Kidney epithelial cell (primary cell): Measurements from ENCODE around the gene CALD1. TPM values are rescaled to one million over a fixed set of nuclear protein-coding genes. Genes with fewer than 3 reads are reported as not detected.

Experiments
- DNase-seq: peaks from one replicate; pipeline ENCODE4 v3.0.0-alpha.2; 2010; ENCODE audit warnings: low read depth
- H3K27me3 ChIP-seq: 2 replicates; pipeline ENCODE4 v1.6.0; 2011; ENCODE audit warnings: low read length; ENCODE audit not compliant: control insufficient read depth, insufficient read depth
- H3K36me3 ChIP-seq: 2 replicates; pipeline ENCODE4 v1.5.1; 2011; ENCODE audit warnings: low read length; ENCODE audit not compliant: control insufficient read depth, insufficient read depth
- H3K4me3 ChIP-seq: 2 replicates; pipeline ENCODE4 v1.5.1; 2011; ENCODE audit warnings: low read depth, mild to moderate bottlenecking, control low read depth, low read length
- total RNA-seq: library from RNA; depleted of rRNA; stranded (reverse); fragments of >200 nt; gene quantifications from 2 replicates; pipeline ENCODE4 v1.2.3, GENCODE V29; 2015
- TF ChIP-seq, protein P1 (sequence below): IDR thresholded peaks from 2 replicates; pipeline ENCODE4 v1.5.1; 2011; ENCODE audit warnings: mild to moderate bottlenecking, moderate library complexity, low read length, control low read depth, inconsistent platforms; ENCODE audit not compliant: insufficient read depth, poor library complexity, severe bottlenecking

The CALD1 gene
- total RNA-seq, 1 donor from 2014 or later, result 255 TPM

DNA sequence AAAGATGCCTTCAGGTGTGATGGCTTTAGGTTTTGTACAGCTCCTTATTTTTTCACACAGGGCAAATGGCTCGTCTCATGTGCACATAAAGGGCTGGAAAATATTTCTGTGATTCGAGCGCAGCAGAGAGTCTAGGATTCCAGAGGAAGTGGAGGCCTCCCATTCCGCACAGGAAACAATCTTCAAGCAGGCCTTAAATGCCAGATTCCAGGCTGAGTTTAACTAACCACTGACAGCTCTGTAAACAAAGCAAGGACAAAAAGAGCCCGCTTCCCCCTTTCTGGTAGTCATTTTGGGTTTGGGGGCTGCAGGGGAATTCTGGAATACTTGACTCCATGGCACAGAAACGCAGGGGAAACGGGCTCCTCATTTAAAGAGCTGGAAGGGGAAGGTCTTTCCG, 87.2 kb downstream of the CALD1 start:
- no peaks in the 10 kb centered on the region for H3K27me3 ChIP-seq
- TF ChIP-seq, protein P1, sequence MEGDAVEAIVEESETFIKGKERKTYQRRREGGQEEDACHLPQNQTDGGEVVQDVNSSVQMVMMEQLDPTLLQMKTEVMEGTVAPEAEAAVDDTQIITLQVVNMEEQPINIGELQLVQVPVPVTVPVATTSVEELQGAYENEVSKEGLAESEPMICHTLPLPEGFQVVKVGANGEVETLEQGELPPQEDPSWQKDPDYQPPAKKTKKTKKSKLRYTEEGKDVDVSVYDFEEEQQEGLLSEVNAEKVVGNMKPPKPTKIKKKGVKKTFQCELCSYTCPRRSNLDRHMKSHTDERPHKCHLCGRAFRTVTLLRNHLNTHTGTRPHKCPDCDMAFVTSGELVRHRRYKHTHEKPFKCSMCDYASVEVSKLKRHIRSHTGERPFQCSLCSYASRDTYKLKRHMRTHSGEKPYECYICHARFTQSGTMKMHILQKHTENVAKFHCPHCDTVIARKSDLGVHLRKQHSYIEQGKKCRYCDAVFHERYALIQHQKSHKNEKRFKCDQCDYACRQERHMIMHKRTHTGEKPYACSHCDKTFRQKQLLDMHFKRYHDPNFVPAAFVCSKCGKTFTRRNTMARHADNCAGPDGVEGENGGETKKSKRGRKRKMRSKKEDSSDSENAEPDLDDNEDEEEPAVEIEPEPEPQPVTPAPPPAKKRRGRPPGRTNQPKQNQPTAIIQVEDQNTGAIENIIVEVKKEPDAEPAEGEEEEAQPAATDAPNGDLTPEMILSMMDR, result no peak
- DNase-seq, result no peak
- H3K4me3 ChIP-seq, result no peak overlapping the region
- no peaks in the 10 kb centered on the region for H3K36me3 ChIP-seq

DNA sequence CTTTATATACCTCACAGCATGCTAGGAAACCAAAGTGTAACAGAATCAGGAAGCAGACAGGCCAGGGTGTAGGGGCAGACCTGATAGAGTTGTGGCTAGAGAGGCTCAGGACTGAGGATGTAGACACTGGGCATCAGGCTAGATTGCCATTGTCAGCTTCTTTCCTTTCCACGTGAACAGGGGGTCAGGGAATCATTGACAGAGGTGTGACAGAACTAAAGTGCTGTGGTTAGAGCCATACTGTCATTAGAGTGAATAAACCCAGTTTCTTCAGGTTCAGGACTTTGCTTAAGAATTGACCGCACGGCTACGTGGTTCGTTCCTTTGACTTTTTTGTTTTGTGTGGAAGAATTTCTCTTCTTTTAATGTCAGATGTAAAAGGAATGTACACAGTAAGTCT, 90.7 kb downstream of the CALD1 start:
- TF ChIP-seq, protein P1, result no peak
- H3K27me3 ChIP-seq, result no peaks in the 10 kb centered on the region
- no peak overlapping the region for H3K4me3 ChIP-seq
- H3K36me3 ChIP-seq, result no peaks in the 10 kb centered on the region
- no peak for DNase-seq

DNA sequence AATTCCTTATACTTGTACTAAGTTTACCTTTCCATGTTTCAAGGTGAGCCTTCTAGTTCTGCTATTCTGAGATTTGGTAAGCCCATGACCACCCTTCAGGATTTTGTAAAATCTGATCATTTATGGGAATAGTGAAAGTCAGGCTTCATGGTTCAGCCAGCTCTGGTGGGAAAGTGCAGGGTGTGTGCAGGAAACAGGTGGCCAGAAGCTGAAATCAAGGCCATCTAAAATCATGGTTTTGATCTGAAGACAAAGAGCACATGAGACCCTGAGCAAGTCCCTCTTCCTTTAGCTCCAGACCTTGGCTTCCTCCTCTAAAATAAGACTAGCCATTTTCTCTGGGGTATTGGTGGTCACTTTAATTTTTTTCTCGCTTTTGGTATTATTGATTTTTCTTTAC, 91.3 kb downstream of the CALD1 start:
- no peaks in the 10 kb centered on the region for H3K36me3 ChIP-seq
- H3K4me3 ChIP-seq, result no peak overlapping the region
- TF ChIP-seq, protein P1, result no peak
- no peak for DNase-seq
- no peaks in the 10 kb centered on the region for H3K27me3 ChIP-seq

DNA sequence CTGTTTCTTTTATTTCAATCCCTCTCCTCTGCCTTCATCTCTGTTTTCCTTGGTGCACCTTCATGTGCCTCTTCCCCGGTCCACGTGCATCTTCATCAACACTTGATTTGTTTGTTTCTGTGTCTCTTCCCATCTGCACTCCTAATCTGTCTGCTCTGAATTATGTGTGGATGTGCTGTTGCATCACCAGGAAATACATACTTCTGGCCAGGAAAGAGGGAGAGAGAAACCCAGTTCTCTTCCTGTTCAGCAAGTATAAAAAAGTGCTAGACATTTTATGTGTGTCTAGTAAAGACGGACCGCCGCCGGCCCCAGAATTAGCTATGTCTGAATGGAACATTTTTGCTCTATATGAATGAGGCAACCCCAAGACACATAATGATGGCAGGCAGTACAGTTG, 93.8 kb downstream of the CALD1 start:
- Histone ChIP-seq H3K36me3 (no peaks in the 10 kb centered on the region), H3K27me3 (no peaks in the 10 kb centered on the region), H3K4me3 (no peak overlapping the region)
- DNase-seq, result no peak
- TF ChIP-seq, protein P1, result no peak

DNA sequence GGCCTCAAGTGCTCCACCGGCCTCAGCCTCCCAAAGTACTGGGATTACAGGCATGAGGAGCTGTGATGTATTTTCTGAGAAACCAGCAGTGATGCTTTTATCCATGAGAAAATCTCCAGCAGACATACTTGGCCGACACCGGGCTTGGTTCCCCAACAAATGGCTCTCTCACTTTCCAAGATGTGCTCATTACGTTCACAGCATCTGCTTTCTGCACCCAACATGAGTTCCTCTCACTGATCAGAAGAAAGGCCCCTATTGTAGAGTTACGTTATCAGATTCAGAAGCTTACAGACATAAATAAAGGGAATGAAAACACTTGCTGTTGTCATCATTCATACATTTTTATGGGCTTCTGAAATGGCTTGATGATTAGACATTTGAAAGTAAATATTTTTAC, 95.0 kb downstream of the CALD1 start:
- TF ChIP-seq, protein P1, result no peak
- no peak for DNase-seq
- Histone ChIP-seq H3K4me3 (no peak overlapping the region), H3K27me3 (no peaks in the 10 kb centered on the region), H3K36me3 (no peaks in the 10 kb centered on the region)

DNA sequence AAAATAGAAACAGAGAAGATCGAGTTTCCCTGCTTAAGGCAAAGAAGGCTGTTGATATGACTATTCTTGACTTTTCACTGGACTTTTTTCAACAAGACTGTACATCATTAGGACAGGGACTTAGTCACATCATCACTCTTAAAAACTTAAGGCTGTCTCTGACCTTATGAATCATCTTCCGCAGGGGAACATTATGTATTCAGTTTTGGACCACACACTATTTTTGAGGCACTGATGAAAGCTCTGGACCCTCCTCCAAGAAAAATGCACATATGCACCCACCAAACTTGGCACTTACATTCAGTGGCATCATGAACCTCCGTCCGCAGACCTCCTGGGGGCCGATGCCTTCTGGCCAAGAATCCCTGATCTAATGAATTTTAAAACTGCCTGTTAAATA, 96.4 kb downstream of the CALD1 start:
- DNase-seq, result no peak
- H3K36me3 ChIP-seq, result no peaks in the 10 kb centered on the region
- no peaks in the 10 kb centered on the region for H3K27me3 ChIP-seq
- no peak overlapping the region for H3K4me3 ChIP-seq
- TF ChIP-seq, protein P1, result no peak
